Loucy (cell line): ENCODE results near the gene HMGN4.

ENCODE experiments used
- H2AFZ ChIP-seq: fragments of 200-600 bp; sonication (generic); 2 replicates; pipeline ENCODE4 v1.6.0; 2016; ENCODE audit warnings: antibody characterized with exemption, mild to moderate bottlenecking, low read length, moderate library complexity
- H3F3A ChIP-seq: fragments of 200-600 bp; 2 replicates; pipeline ENCODE4 v1.6.0; 2016; ENCODE audit warnings: antibody characterized with exemption, low read depth, mild to moderate bottlenecking
- H3K27me3 ChIP-seq: fragments of 200-600 bp; sonication (generic); 2 replicates; pipeline ENCODE4 v1.6.1; 2014; ENCODE audit warnings: low read length, mild to moderate bottlenecking; ENCODE audit not compliant: insufficient read depth, poor library complexity, severe bottlenecking
- H3K36me3 ChIP-seq: fragments of 200-600 bp; sonication (generic); 2 replicates; pipeline ENCODE4 v1.6.1; 2016; ENCODE audit warnings: low read length; ENCODE audit not compliant: insufficient read depth
- H3K4me1 ChIP-seq: fragments of 200-600 bp; sonication (generic); 2 replicates; pipeline ENCODE4 v1.5.1; 2014; ENCODE audit warnings: low read length, mild to moderate bottlenecking; ENCODE audit not compliant: insufficient read depth, poor library complexity, severe bottlenecking
- H3K4me2 ChIP-seq: fragments of 200-600 bp; sonication (generic); 2 replicates; pipeline ENCODE4 v1.6.0; 2014; ENCODE audit warnings: antibody characterized with exemption, low read length, low read depth, mild to moderate bottlenecking; ENCODE audit not compliant: poor library complexity, severe bottlenecking
- H3K4me3 ChIP-seq: fragments of 200-600 bp; sonication (generic); 2 replicates; pipeline ENCODE4 v1.5.1; 2014; ENCODE audit warnings: low read length, mild to moderate bottlenecking, mixed read lengths; ENCODE audit not compliant: poor library complexity, severe bottlenecking
- H3K79me2 ChIP-seq: fragments of 200-600 bp; sonication (generic); 2 replicates; pipeline ENCODE4 v1.6.1; 2014; ENCODE audit warnings: low read length; ENCODE audit not compliant: insufficient read depth
- H3K9ac ChIP-seq: fragments of 200-600 bp; sonication (generic); 2 replicates; pipeline ENCODE4 v1.6.0; 2014; ENCODE audit warnings: mild to moderate bottlenecking, low read depth, low read length, moderate library complexity; ENCODE audit not compliant: poor library complexity, severe bottlenecking
- H3K9me2 ChIP-seq: fragments of 200-600 bp; sonication (generic); replicated peaks from 2 replicates; pipeline ENCODE4 v1.6.1; 2016; ENCODE audit warnings: low read depth, low read length, mixed read lengths
- H3K9me3 ChIP-seq: fragments of 200-600 bp; sonication (generic); 2 replicates; pipeline ENCODE4 v1.6.1; 2014; ENCODE audit warnings: mild to moderate bottlenecking, antibody characterized with exemption, low read length, low read depth; ENCODE audit not compliant: insufficient read depth
- H4K20me1 ChIP-seq: fragments of 200-600 bp; sonication (generic); 2 replicates; pipeline ENCODE4 v1.6.0; 2014; ENCODE audit warnings: antibody characterized with exemption, low read length, mild to moderate bottlenecking; ENCODE audit not compliant: insufficient read depth, poor library complexity, severe bottlenecking
- EZH2phosphoT487 ChIP-seq: fragments of 200-600 bp; IDR thresholded peaks from 2 replicates; pipeline ENCODE4 v1.6.1; 2018; ENCODE audit warnings: antibody characterized with exemption, mild to moderate bottlenecking, moderate library complexity, borderline replicate concordance
- TF ChIP-seq, protein P1 (sequence below): fragments of 200-600 bp; sonication (generic); conservative IDR thresholded peaks from 2 replicates; pipeline ENCODE4 v1.5.1; 2014; ENCODE audit warnings: mild to moderate bottlenecking, antibody characterized with exemption, low read length

HMGN4 gene

GRCh38 chr6:26552640-26553188 is 14.5 kb downstream of the HMGN4 start:
- H3K9ac ChIP-seq, result peak overlapping the region; percentile 88
- H3F3A ChIP-seq, result peaks cover 7% of the 10 kb centered on the region
- peak overlapping the region; percentile 96 for H3K4me2 ChIP-seq
- H3K4me1 ChIP-seq, result peaks cover 12% of the 10 kb centered on the region
- no peak for TF ChIP-seq EZH2phosphoT487
- TF ChIP-seq, protein P1, sequence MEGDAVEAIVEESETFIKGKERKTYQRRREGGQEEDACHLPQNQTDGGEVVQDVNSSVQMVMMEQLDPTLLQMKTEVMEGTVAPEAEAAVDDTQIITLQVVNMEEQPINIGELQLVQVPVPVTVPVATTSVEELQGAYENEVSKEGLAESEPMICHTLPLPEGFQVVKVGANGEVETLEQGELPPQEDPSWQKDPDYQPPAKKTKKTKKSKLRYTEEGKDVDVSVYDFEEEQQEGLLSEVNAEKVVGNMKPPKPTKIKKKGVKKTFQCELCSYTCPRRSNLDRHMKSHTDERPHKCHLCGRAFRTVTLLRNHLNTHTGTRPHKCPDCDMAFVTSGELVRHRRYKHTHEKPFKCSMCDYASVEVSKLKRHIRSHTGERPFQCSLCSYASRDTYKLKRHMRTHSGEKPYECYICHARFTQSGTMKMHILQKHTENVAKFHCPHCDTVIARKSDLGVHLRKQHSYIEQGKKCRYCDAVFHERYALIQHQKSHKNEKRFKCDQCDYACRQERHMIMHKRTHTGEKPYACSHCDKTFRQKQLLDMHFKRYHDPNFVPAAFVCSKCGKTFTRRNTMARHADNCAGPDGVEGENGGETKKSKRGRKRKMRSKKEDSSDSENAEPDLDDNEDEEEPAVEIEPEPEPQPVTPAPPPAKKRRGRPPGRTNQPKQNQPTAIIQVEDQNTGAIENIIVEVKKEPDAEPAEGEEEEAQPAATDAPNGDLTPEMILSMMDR, result no peak
- no peaks in the 10 kb centered on the region for H3K36me3 ChIP-seq
- peak overlapping the region; percentile 83 for H3K4me3 ChIP-seq
- H3K9me2 ChIP-seq, result no peaks in the 10 kb centered on the region
- no peaks in the 10 kb centered on the region for H3K27me3 ChIP-seq
- H3K9me3 ChIP-seq, result no peaks in the 10 kb centered on the region
- no peaks in the 10 kb centered on the region for H4K20me1 ChIP-seq
- peak overlapping the region; percentile 98 for H2AFZ ChIP-seq
- H3K79me2 ChIP-seq, result no peaks in the 10 kb centered on the region

- H3K27me3 ChIP-seq, result no peaks in the 10 kb centered on the region
- H4K20me1 ChIP-seq, result no peaks in the 10 kb centered on the region
- H3K4me3 ChIP-seq, result peak overlapping the region; percentile 83
- peaks cover 12% of the 10 kb centered on the region for H3K4me1 ChIP-seq
- no peaks in the 10 kb centered on the region for H3K79me2 ChIP-seq
- no peaks in the 10 kb centered on the region for H3K9me2 ChIP-seq
- H3K9ac ChIP-seq, result peak overlapping the region; percentile 88
- peak overlapping the region; percentile 96 for H3K4me2 ChIP-seq
- H3K9me3 ChIP-seq, result no peaks in the 10 kb centered on the region
- H3F3A ChIP-seq, result peaks cover 7% of the 10 kb centered on the region
- TF ChIP-seq, protein P1, result no peak
- TF ChIP-seq EZH2phosphoT487, result no peak
- H2AFZ ChIP-seq, result peak overlapping the region; percentile 98
- H3K36me3 ChIP-seq, result no peaks in the 10 kb centered on the region
These were observed 15.1 kb downstream of the HMGN4 start for GRCh38 chr6:26553264-26553634.

DNA sequence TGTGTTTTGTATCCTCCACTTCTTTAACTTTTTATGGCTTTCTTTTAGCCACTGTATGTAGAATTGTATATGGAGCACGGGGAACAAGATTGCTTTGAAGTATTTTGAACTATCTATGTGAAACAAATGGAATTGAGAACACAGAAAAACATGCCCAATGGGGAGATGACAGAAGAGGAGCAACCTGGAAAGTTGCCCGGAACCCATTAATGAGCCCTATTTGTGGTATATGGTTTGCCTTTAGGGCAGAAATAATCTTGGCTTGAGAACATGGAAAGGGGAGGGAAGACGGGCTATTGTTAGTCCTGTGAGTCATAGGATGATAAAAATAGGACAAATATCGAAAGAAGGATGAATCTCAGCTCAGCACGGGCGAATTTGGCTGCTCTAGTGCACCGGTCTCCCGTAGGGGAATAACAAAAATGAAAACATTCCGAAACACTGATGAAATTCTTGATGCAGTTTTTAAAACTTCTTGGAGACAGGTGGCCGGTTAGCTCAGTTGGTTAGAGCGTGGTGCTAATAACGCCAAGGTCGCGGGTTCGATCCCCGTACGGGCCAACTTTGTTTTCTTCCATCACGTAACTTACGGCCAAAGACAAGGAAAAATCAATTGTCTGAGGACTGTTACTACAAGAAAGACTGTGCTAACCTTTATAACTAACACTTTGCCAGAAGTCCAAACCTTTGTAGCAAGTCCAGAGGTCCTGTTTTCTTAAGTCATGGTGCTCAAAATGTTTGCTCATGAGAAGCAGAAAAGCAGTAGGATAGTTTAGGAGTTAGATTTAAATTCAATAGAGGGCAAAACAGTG is 15.7 kb downstream of the HMGN4 start:
- TF ChIP-seq EZH2phosphoT487, result no peak
- TF ChIP-seq, protein P1, result no peak
- H3K4me1 ChIP-seq, result peaks cover 12% of the 10 kb centered on the region
- peak overlapping the region; percentile 96 for H3K4me2 ChIP-seq
- H3F3A ChIP-seq, result peaks cover 7% of the 10 kb centered on the region
- H3K4me3 ChIP-seq, result peak overlapping the region; percentile 83
- H4K20me1 ChIP-seq, result no peaks in the 10 kb centered on the region
- peak overlapping the region; percentile 91 for H2AFZ ChIP-seq
- H3K9me3 ChIP-seq, result no peaks in the 10 kb centered on the region
- no peaks in the 10 kb centered on the region for H3K36me3 ChIP-seq
- peak overlapping the region; percentile 88 for H3K9ac ChIP-seq
- H3K9me2 ChIP-seq, result no peaks in the 10 kb centered on the region
- H3K79me2 ChIP-seq, result no peaks in the 10 kb centered on the region
- no peaks in the 10 kb centered on the region for H3K27me3 ChIP-seq
